CD4-positive, CD25-positive, alpha-beta regulatory T cell (primary cell): ENCODE measurements around the gene SMURF2. TPM values are rescaled to one million over a fixed set of nuclear protein-coding genes. Genes with fewer than 3 reads are reported as not detected.

Experiments
- ATAC-seq, 2 donors: fragments of 150-1000 bp; cut with Tn5 transposase; one replicate each; pipeline ENCODE4 v1.10.0; 2021; ENCODE audit warnings: low read depth in 2 of 2, moderate number of reproducible peaks in 2 of 2, moderate library complexity in 1 of 2
- DNase-seq, 3 donors: peaks; one replicate each; pipeline versions ENCODE4 v3.0.0 to v3.0.0-alpha.2; 2012 to 2022; ENCODE audit warnings: mixed read lengths in 1 of 3
- H3K27ac ChIP-seq: one replicate; pipeline ENCODE4 v1.7.0; 2013; ENCODE audit warnings: mild to moderate bottlenecking, low read length; ENCODE audit not compliant: insufficient read depth, poor library complexity, severe bottlenecking
- H3K27me3 ChIP-seq: one replicate; pipeline ENCODE4 v1.7.0; 2013; ENCODE audit warnings: low read length; ENCODE audit not compliant: control insufficient read depth, insufficient read depth
- H3K36me3 ChIP-seq: one replicate; pipeline ENCODE4 v1.7.0; 2013; ENCODE audit warnings: mild to moderate bottlenecking, low read length, moderate library complexity; ENCODE audit not compliant: control insufficient read depth, insufficient read depth
- H3K4me1 ChIP-seq: 2 replicates; pipeline ENCODE4 v1.7.0; 2013; ENCODE audit warnings: mild to moderate bottlenecking, low read length; ENCODE audit not compliant: insufficient read depth, control insufficient read depth, poor library complexity, severe bottlenecking
- H3K4me3 ChIP-seq: one replicate; pipeline ENCODE4 v1.7.0; 2013; ENCODE audit warnings: low read depth, mild to moderate bottlenecking, low read length, moderate library complexity
- H3K9me3 ChIP-seq, 2 experiments: 1 replicate in 1 of 2; 2 replicates in 1 of 2; pipeline ENCODE4 v1.7.0; 2013; ENCODE audit warnings: low read length in 2 of 2, mild to moderate bottlenecking in 1 of 2, moderate library complexity in 1 of 2; ENCODE audit not compliant: control insufficient read depth in 2 of 2
- H3K27ac Mint-ChIP-seq, 3 donors: one replicate each; pipeline ENCODE4 v1.8.0; 2020 to 2022; ENCODE audit warnings: mild to moderate bottlenecking in 3 of 3, mixed read lengths in 3 of 3, moderate library complexity in 2 of 3
- H3K27me3 Mint-ChIP-seq: one replicate; pipeline ENCODE4 v1.8.0; 2022; ENCODE audit warnings: mild to moderate bottlenecking, mixed read lengths
- H3K36me3 Mint-ChIP-seq: one replicate; pipeline ENCODE4 v1.8.0; 2020; ENCODE audit warnings: mixed read lengths
- H3K4me1 Mint-ChIP-seq, 4 donors: one replicate each; pipeline ENCODE4 v1.8.0; 2020 to 2022; ENCODE audit warnings: mixed read lengths in 4 of 4, mild to moderate bottlenecking in 1 of 4
- H3K4me3 Mint-ChIP-seq, 4 donors: one replicate each; pipeline ENCODE4 v1.8.0; 2020 to 2022; ENCODE audit warnings: mild to moderate bottlenecking in 4 of 4, mixed read lengths in 4 of 4, moderate library complexity in 3 of 4
- H3K9me3 Mint-ChIP-seq, 7 donors: one replicate each; pipeline ENCODE4 v1.8.0; 2020 to 2022; ENCODE audit warnings: mixed read lengths in 7 of 7, mild to moderate bottlenecking in 3 of 7, moderate library complexity in 2 of 7
- polyA plus RNA-seq, 4 donors: library from polyadenylated mRNA; unstranded; fragments of 300-500 nt; fragmentation: Illumina TruSeq; gene quantifications; one replicate each; pipeline ENCODE4 v1.2.3, GENCODE V29; 2021
- total RNA-seq: library from RNA; stranded (reverse); gene quantifications from one replicate; pipeline ENCODE4 v1.2.3, GENCODE V29; 2022

The SMURF2 gene
- total and polyA plus RNA-seq, 5 donors from 2014 or later: 4.0 to 18.7 (median 4.7) TPM

- Histone ChIP-seq H3K4me1 (no peaks in the 10 kb centered on the region), H3K27ac (no peak overlapping the region), H3K4me3 (no peak overlapping the region), H3K27me3 (no peaks in the 10 kb centered on the region), H3K9me3 (no peaks in the 10 kb centered on the region), H3K36me3 (peaks cover 43% of the 10 kb centered on the region)
- Mint-ChIP-seq H3K9me3 (no peaks in the 10 kb centered on the region), H3K4me1 (peaks cover 0 to 1% (median 0%) of the 10 kb centered on the region in 4 donors), H3K27ac (no peak overlapping the region), H3K27me3 (no peaks in the 10 kb centered on the region), H3K4me3 (no peak overlapping the region), H3K36me3 (peaks cover 33% of the 10 kb centered on the region)
- DNase-seq: no peak
- no peak for ATAC-seq
Observed at GRCh38 chr17:64544742-64545141, 117.4 kb downstream of the SMURF2 start.

DNA sequence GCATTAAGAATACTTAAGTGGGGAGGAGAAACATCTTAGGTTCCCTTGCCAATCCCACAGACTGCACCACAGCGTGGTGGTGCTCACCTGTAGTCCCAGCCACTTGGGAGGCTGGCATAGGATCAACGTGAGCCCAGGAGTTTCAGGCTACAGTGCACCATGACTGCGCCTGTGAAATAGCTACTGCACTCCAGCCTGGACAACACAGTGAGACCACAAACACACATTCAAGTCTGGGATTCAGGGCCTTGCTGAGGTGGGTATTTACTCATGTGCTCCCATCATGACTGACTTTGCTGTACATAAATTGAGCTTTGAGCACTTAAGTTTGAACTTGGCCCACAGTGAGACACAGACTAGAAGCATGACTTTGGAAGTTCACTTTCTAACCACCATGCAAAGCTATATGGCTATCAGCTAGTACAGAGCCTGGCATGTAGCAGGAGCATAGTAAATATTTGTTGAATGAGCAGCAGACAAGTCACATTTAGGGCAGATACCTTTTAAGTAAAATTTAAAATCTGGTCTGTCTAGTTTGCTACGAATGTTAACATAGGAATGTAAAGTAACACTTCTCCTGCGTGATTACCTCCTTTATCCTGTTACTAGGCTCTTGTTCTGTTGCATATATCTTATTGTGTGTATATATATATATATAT, 121.9 kb downstream of the SMURF2 start:
- H3K27me3 Mint-ChIP-seq: no peaks in the 10 kb centered on the region
- no peak for ATAC-seq
- H3K36me3 Mint-ChIP-seq: peaks cover 36% of the 10 kb centered on the region
- no peaks in the 10 kb centered on the region for H3K27me3 ChIP-seq
- peaks cover 51% of the 10 kb centered on the region for H3K36me3 ChIP-seq
- H3K27ac Mint-ChIP-seq: peak overlapping the region in 1 of 3 donors; percentile 43
- H3K4me1 Mint-ChIP-seq: peaks cover 0 to 2% (median 0%) of the 10 kb centered on the region in 4 donors
- H3K27ac ChIP-seq: no peak overlapping the region
- no peak overlapping the region for H3K4me3 ChIP-seq
- DNase-seq: no peak
- no peak overlapping the region for H3K4me3 Mint-ChIP-seq
- no peaks in the 10 kb centered on the region for H3K9me3 Mint-ChIP-seq
- no peaks in the 10 kb centered on the region for H3K9me3 ChIP-seq
- no peaks in the 10 kb centered on the region for H3K4me1 ChIP-seq

GRCh38 chr17:64538508-64539130, 123.5 kb downstream of the SMURF2 start:
- Histone ChIP-seq H3K4me1 (no peaks in the 10 kb centered on the region), H3K27me3 (no peaks in the 10 kb centered on the region), H3K4me3 (no peak overlapping the region), H3K9me3 (no peaks in the 10 kb centered on the region), H3K36me3 (peaks cover 58% of the 10 kb centered on the region), H3K27ac (no peak overlapping the region)
- Mint-ChIP-seq H3K4me1 (peaks cover 0 to 2% (median 0%) of the 10 kb centered on the region in 4 donors), H3K36me3 (peaks cover 36% of the 10 kb centered on the region), H3K27ac (peak overlapping the region in 2 of 3 donors; percentile 7 to 63), H3K9me3 (no peaks in the 10 kb centered on the region), H3K27me3 (no peaks in the 10 kb centered on the region), H3K4me3 (no peak overlapping the region)
- ATAC-seq (no peak), DNase-seq (no peak)

DNA sequence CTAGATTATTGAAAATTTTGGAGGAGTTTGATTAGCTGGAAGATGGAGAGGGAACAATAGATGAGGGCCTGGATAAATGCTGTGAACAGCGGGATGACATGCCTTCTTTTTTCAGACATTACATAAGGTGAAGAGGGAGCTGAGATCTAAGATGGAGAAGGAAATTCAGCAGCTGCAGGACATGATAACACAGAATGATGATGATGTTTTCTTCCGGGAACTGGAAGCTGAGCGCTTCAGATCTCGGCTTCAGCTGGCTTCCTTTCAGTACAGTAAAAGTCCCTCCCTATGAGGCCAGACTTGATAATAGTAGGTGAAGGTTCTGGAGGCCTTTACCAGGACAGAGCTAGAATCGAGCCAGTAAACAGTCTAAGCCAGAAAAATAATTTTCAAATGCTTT, 124.6 kb downstream of the SMURF2 start:
- peaks cover 0 to 2% (median 0%) of the 10 kb centered on the region in 4 donors for H3K4me1 Mint-ChIP-seq
- H3K27me3 ChIP-seq: no peaks in the 10 kb centered on the region
- H3K4me3 Mint-ChIP-seq: no peak overlapping the region
- no peaks in the 10 kb centered on the region for H3K9me3 ChIP-seq
- no peaks in the 10 kb centered on the region for H3K9me3 Mint-ChIP-seq
- no peaks in the 10 kb centered on the region for H3K4me1 ChIP-seq
- DNase-seq (no peak), ATAC-seq (no peak)
- peak overlapping the region in 1 of 3 donors; percentile 67 for H3K27ac Mint-ChIP-seq
- peaks cover 39% of the 10 kb centered on the region for H3K36me3 Mint-ChIP-seq
- peaks cover 69% of the 10 kb centered on the region for H3K36me3 ChIP-seq
- H3K4me3 ChIP-seq: no peak overlapping the region
- no peak overlapping the region for H3K27ac ChIP-seq
- H3K27me3 Mint-ChIP-seq: no peaks in the 10 kb centered on the region

DNA sequence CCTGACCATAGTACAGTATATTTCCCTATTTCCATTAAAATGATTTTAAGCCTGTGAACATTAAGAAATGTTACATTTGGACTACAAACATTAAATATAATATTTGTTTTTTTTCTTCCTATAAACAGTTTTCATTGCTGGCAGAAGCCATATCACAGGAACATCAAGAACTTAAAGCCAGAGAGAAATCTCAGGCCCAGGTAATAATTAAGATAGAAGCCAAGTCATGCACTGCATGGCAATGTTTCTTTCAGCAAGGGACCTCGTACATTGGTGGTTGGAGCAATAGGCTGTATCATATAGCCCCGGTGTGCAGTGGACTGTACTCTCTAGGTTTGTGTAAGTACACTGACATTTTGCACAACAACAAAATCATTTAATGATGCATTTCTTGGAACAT, 125.2 kb downstream of the SMURF2 start:
- Mint-ChIP-seq H3K4me3 (no peak overlapping the region), H3K9me3 (no peaks in the 10 kb centered on the region), H3K27me3 (no peaks in the 10 kb centered on the region), H3K36me3 (peaks cover 37% of the 10 kb centered on the region), H3K27ac (peak overlapping the region in 1 of 3 donors; percentile 67), H3K4me1 (peaks cover 0 to 2% (median 0%) of the 10 kb centered on the region in 4 donors)
- ATAC-seq (no peak), DNase-seq (no peak)
- H3K27ac ChIP-seq: no peak overlapping the region
- H3K9me3 ChIP-seq: no peaks in the 10 kb centered on the region
- no peaks in the 10 kb centered on the region for H3K27me3 ChIP-seq
- H3K4me3 ChIP-seq: no peak overlapping the region
- no peaks in the 10 kb centered on the region for H3K4me1 ChIP-seq
- H3K36me3 ChIP-seq: peaks cover 75% of the 10 kb centered on the region

- Histone ChIP-seq H3K27ac (no peak overlapping the region), H3K4me1 (no peaks in the 10 kb centered on the region), H3K27me3 (no peaks in the 10 kb centered on the region), H3K4me3 (no peak overlapping the region), H3K36me3 (peaks cover 89% of the 10 kb centered on the region), H3K9me3 (no peaks in the 10 kb centered on the region)
- H3K9me3 Mint-ChIP-seq: no peaks in the 10 kb centered on the region
- H3K4me3 Mint-ChIP-seq: no peak overlapping the region
- peaks cover 45% of the 10 kb centered on the region for H3K36me3 Mint-ChIP-seq
- ATAC-seq (no peak), DNase-seq (no peak)
- peaks cover 0 to 6% (median 2%) of the 10 kb centered on the region in 4 donors for H3K4me1 Mint-ChIP-seq
- H3K27ac Mint-ChIP-seq: no peak overlapping the region
- no peaks in the 10 kb centered on the region for H3K27me3 Mint-ChIP-seq
Observed at GRCh38 chr17:64535357-64535756, 126.8 kb downstream of the SMURF2 start.

DNA sequence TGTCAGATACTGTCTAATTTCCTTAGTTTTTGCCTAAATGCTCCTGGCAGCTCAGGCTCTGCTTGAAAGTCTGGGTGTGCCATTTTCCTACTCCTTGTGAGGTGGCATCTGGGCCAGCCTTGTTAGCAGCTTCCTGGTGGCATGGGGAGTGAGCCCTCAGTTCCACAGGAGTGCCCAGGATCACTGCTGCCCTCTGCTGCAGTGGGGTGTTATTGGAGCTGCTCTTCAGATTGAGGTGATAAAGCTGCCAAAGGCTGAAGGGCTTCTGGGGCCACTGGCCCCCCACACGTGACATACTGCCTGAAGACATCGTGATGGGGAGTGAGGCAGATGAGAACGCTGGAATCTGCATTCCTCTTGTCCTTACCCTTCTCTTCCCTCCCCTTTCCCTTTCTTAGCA, 127.9 kb downstream of the SMURF2 start:
- H3K27ac Mint-ChIP-seq: peak overlapping the region in 2 of 3 donors; percentile 31 to 89

GRCh38 chr17:64533784-64534183, 128.3 kb downstream of the SMURF2 start:
- Mint-ChIP-seq H3K36me3 (peaks cover 55% of the 10 kb centered on the region), H3K4me3 (no peak overlapping the region), H3K4me1 (peaks cover 0 to 6% (median 3%) of the 10 kb centered on the region in 4 donors), H3K27ac (no peak overlapping the region), H3K9me3 (no peaks in the 10 kb centered on the region), H3K27me3 (no peaks in the 10 kb centered on the region)
- no peak for ATAC-seq
- Histone ChIP-seq H3K4me1 (no peaks in the 10 kb centered on the region), H3K27ac (no peak overlapping the region), H3K36me3 (peaks cover 96% of the 10 kb centered on the region), H3K9me3 (no peaks in the 10 kb centered on the region), H3K27me3 (no peaks in the 10 kb centered on the region), H3K4me3 (no peak overlapping the region)
- no peak for DNase-seq

More for the DNA sequence above, 127.9 kb downstream of the SMURF2 start:
- ATAC-seq (no peak), DNase-seq (peak in 2 of 3 donors; percentile 15 to 26)
- Histone ChIP-seq H3K27me3 (no peaks in the 10 kb centered on the region), H3K36me3 (peaks cover 95% of the 10 kb centered on the region), H3K27ac (no peak overlapping the region), H3K4me3 (no peak overlapping the region), H3K4me1 (no peaks in the 10 kb centered on the region), H3K9me3 (no peaks in the 10 kb centered on the region)
- H3K9me3 Mint-ChIP-seq: no peaks in the 10 kb centered on the region
- peaks cover 0 to 6% (median 3%) of the 10 kb centered on the region in 4 donors for H3K4me1 Mint-ChIP-seq
- peaks cover 54% of the 10 kb centered on the region for H3K36me3 Mint-ChIP-seq
- no peak overlapping the region for H3K4me3 Mint-ChIP-seq
- H3K27me3 Mint-ChIP-seq: no peaks in the 10 kb centered on the region
